Loucy (cell line): Measurements from ENCODE around the gene RIOK3.
"Not testable (repeated sequence)": the region's sequence is repeated elsewhere in the genome, so short reads cannot be mapped to it uniquely, and the experiment has no call there.

Experiments
- H2AFZ ChIP-seq: fragments of 200-600 bp; sonication (generic); 2 replicates; pipeline ENCODE4 v1.6.0; 2016; ENCODE audit warnings: antibody characterized with exemption, mild to moderate bottlenecking, low read length, moderate library complexity
- H3F3A ChIP-seq: fragments of 200-600 bp; 2 replicates; pipeline ENCODE4 v1.6.0; 2016; ENCODE audit warnings: antibody characterized with exemption, low read depth, mild to moderate bottlenecking
- H3K27me3 ChIP-seq: fragments of 200-600 bp; sonication (generic); 2 replicates; pipeline ENCODE4 v1.6.1; 2014; ENCODE audit warnings: low read length, mild to moderate bottlenecking; ENCODE audit not compliant: insufficient read depth, poor library complexity, severe bottlenecking
- H3K36me3 ChIP-seq: fragments of 200-600 bp; sonication (generic); 2 replicates; pipeline ENCODE4 v1.6.1; 2016; ENCODE audit warnings: low read length; ENCODE audit not compliant: insufficient read depth
- H3K4me1 ChIP-seq: fragments of 200-600 bp; sonication (generic); 2 replicates; pipeline ENCODE4 v1.5.1; 2014; ENCODE audit warnings: low read length, mild to moderate bottlenecking; ENCODE audit not compliant: insufficient read depth, poor library complexity, severe bottlenecking
- H3K4me2 ChIP-seq: fragments of 200-600 bp; sonication (generic); 2 replicates; pipeline ENCODE4 v1.6.0; 2014; ENCODE audit warnings: antibody characterized with exemption, low read length, low read depth, mild to moderate bottlenecking; ENCODE audit not compliant: poor library complexity, severe bottlenecking
- H3K4me3 ChIP-seq: fragments of 200-600 bp; sonication (generic); 2 replicates; pipeline ENCODE4 v1.5.1; 2014; ENCODE audit warnings: low read length, mild to moderate bottlenecking, mixed read lengths; ENCODE audit not compliant: poor library complexity, severe bottlenecking
- H3K79me2 ChIP-seq: fragments of 200-600 bp; sonication (generic); 2 replicates; pipeline ENCODE4 v1.6.1; 2014; ENCODE audit warnings: low read length; ENCODE audit not compliant: insufficient read depth
- H3K9ac ChIP-seq: fragments of 200-600 bp; sonication (generic); 2 replicates; pipeline ENCODE4 v1.6.0; 2014; ENCODE audit warnings: mild to moderate bottlenecking, low read depth, low read length, moderate library complexity; ENCODE audit not compliant: poor library complexity, severe bottlenecking
- H3K9me2 ChIP-seq: fragments of 200-600 bp; sonication (generic); replicated peaks from 2 replicates; pipeline ENCODE4 v1.6.1; 2016; ENCODE audit warnings: low read depth, low read length, mixed read lengths
- H3K9me3 ChIP-seq: fragments of 200-600 bp; sonication (generic); 2 replicates; pipeline ENCODE4 v1.6.1; 2014; ENCODE audit warnings: mild to moderate bottlenecking, antibody characterized with exemption, low read length, low read depth; ENCODE audit not compliant: insufficient read depth
- H4K20me1 ChIP-seq: fragments of 200-600 bp; sonication (generic); 2 replicates; pipeline ENCODE4 v1.6.0; 2014; ENCODE audit warnings: antibody characterized with exemption, low read length, mild to moderate bottlenecking; ENCODE audit not compliant: insufficient read depth, poor library complexity, severe bottlenecking
- CTCF ChIP-seq: fragments of 200-600 bp; sonication (generic); conservative IDR thresholded peaks from 2 replicates; pipeline ENCODE4 v1.5.1; 2014; ENCODE audit warnings: mild to moderate bottlenecking, antibody characterized with exemption, low read length
- EZH2phosphoT487 ChIP-seq: fragments of 200-600 bp; IDR thresholded peaks from 2 replicates; pipeline ENCODE4 v1.6.1; 2018; ENCODE audit warnings: antibody characterized with exemption, mild to moderate bottlenecking, moderate library complexity, borderline replicate concordance

Gene RIOK3

GRCh38 chr18:23424616-23425015 lies 28.5 kb upstream of the RIOK3 start:
- no peaks in the 10 kb centered on the region for H3K9me3 ChIP-seq
- no peaks in the 10 kb centered on the region for H3K79me2 ChIP-seq
- TF ChIP-seq EZH2phosphoT487, result no peak
- no peak for TF ChIP-seq CTCF
- H3K9me2 ChIP-seq, result no peaks in the 10 kb centered on the region
- no peaks in the 10 kb centered on the region for H3K27me3 ChIP-seq
- H3K9ac ChIP-seq, result no peak overlapping the region
- H3K4me1 ChIP-seq, result peaks cover 6% of the 10 kb centered on the region
- no peak overlapping the region for H2AFZ ChIP-seq
- H3K4me2 ChIP-seq, result no peak overlapping the region
- no peaks in the 10 kb centered on the region for H3K36me3 ChIP-seq
- H3F3A ChIP-seq, result no peaks in the 10 kb centered on the region
- H4K20me1 ChIP-seq, result no peaks in the 10 kb centered on the region
- H3K4me3 ChIP-seq, result no peak overlapping the region

- no peak overlapping the region for H2AFZ ChIP-seq
- TF ChIP-seq EZH2phosphoT487, result no peak
- no peak for TF ChIP-seq CTCF
- no peak overlapping the region for H3K4me2 ChIP-seq
Measured at GRCh38 chr18:23428821-23429220, 24.3 kb upstream of the RIOK3 start.

GRCh38 chr18:23429538-23429937 lies 23.5 kb upstream of the RIOK3 start:
- H3K4me1 ChIP-seq, H3K79me2 ChIP-seq, H3K9me2 ChIP-seq, H3F3A ChIP-seq, H3K9ac ChIP-seq, H3K9me3 ChIP-seq, H4K20me1 ChIP-seq, H3K4me2 ChIP-seq, H3K36me3 ChIP-seq, H2AFZ ChIP-seq, H3K4me3 ChIP-seq, H3K27me3 ChIP-seq: not testable (repeated sequence)

More at GRCh38 chr18:23428821-23429220, 24.3 kb upstream of the RIOK3 start:
- Histone ChIP-seq H3F3A (no peaks in the 10 kb centered on the region), H3K9ac (no peak overlapping the region), H3K79me2 (no peaks in the 10 kb centered on the region), H3K36me3 (no peaks in the 10 kb centered on the region), H3K4me3 (no peak overlapping the region), H3K27me3 (no peaks in the 10 kb centered on the region), H3K9me2 (no peaks in the 10 kb centered on the region), H4K20me1 (no peaks in the 10 kb centered on the region), H3K4me1 (no peaks in the 10 kb centered on the region), H3K9me3 (no peaks in the 10 kb centered on the region)

- Histone ChIP-seq H3K36me3 (no peaks in the 10 kb centered on the region), H3K9me2 (no peaks in the 10 kb centered on the region), H3K4me2 (no peak overlapping the region), H3K9me3 (no peaks in the 10 kb centered on the region), H3K4me3 (no peak overlapping the region), H3K79me2 (no peaks in the 10 kb centered on the region), H4K20me1 (no peaks in the 10 kb centered on the region), H3K27me3 (no peaks in the 10 kb centered on the region), H2AFZ (no peak overlapping the region), H3F3A (no peaks in the 10 kb centered on the region), H3K9ac (no peak overlapping the region), H3K4me1 (peaks cover 13% of the 10 kb centered on the region)
- TF ChIP-seq EZH2phosphoT487 (no peak), CTCF (no peak)
Measured at GRCh38 chr18:23433360-23433759, 19.7 kb upstream of the RIOK3 start.
